ENCODE results near the gene CDKL2. TPM values are rescaled to one million over a fixed set of nuclear protein-coding genes. Genes with fewer than 3 reads are reported as not detected.

Gene CDKL2
- total RNA-seq, 2 donors from 2014 or later: 2.7 TPM; not detected in 1

DNA sequence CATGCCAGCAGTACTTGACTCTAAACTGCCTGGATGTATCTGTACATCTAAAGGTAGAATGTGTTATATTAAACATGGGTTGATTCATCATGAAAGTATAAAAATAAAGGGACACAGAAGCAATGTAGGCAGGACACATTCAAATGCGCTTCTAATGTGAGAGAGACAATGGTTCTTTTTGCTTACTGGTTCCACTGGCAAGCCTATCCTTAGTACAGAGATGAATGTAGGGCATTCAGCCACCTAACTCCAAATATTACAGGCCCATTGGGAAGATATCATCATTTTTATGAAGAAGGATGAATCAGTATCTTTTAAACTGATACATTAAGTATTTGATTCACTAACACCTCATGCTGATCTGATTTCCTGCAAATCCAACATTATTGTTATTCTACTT is 18.0 kb downstream of the CDKL2 start:
- no peaks in the 10 kb centered on the region for H3K9me3 ChIP-seq
- WGBS: 94% methylated on average over 1 of the region's 1 CpG
- H3K36me3 ChIP-seq: no peaks in the 10 kb centered on the region
- H3K27me3 ChIP-seq (replicated peaks; ENCODE audit: insufficient read depth): no peaks in the 10 kb centered on the region
- H3K4me1 ChIP-seq (replicated peaks): no peaks in the 10 kb centered on the region
- intact Hi-C loops (cut with DNase I): no loop called here
- H3K27ac ChIP-seq: no peak overlapping the region
- TF ChIP-seq POLR2A (IDR thresholded peaks at IDR 0.05): no peak
- TF ChIP-seq, protein P1, sequence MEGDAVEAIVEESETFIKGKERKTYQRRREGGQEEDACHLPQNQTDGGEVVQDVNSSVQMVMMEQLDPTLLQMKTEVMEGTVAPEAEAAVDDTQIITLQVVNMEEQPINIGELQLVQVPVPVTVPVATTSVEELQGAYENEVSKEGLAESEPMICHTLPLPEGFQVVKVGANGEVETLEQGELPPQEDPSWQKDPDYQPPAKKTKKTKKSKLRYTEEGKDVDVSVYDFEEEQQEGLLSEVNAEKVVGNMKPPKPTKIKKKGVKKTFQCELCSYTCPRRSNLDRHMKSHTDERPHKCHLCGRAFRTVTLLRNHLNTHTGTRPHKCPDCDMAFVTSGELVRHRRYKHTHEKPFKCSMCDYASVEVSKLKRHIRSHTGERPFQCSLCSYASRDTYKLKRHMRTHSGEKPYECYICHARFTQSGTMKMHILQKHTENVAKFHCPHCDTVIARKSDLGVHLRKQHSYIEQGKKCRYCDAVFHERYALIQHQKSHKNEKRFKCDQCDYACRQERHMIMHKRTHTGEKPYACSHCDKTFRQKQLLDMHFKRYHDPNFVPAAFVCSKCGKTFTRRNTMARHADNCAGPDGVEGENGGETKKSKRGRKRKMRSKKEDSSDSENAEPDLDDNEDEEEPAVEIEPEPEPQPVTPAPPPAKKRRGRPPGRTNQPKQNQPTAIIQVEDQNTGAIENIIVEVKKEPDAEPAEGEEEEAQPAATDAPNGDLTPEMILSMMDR (IDR thresholded peaks at IDR 0.05): no peak
- no peak for TF ChIP-seq POLR2AphosphoS5 (IDR thresholded peaks at IDR 0.05)
- DNase-seq (ENCODE audit: low spot score): no peak
- no peak overlapping the region for H3K4me3 ChIP-seq

DNA sequence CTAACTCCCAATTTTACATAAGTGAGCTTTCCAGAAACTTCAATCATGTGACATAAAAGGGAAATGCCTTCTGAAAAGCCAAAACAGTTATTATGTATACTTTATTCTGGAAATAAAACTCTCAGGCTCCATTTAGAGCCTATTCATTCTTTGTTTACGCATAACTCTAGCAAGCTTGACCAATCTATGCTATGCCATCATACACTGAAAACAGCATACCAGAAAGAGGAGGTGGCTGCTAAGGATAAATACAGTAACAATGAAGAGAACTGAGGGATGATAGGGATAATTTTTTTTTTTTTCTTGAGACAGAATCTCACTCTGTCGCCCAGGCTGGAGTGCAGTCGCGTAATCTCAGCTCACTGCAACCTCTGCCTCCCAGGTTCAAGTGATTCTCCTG is 24.4 kb downstream of the CDKL2 start:
- Histone ChIP-seq H3K9me3 (no peaks in the 10 kb centered on the region), H3K27me3 (replicated peaks; ENCODE audit: insufficient read depth) (no peaks in the 10 kb centered on the region), H3K27ac (no peak overlapping the region), H3K4me1 (replicated peaks) (no peaks in the 10 kb centered on the region), H3K4me3 (no peak overlapping the region), H3K36me3 (no peaks in the 10 kb centered on the region)
- DNase-seq (ENCODE audit: low spot score): no peak
- intact Hi-C loops (cut with DNase I): no loop called here
- TF ChIP-seq POLR2AphosphoS5 (IDR thresholded peaks at IDR 0.05): no peak
- TF ChIP-seq POLR2A (IDR thresholded peaks at IDR 0.05): no peak
- TF ChIP-seq, protein P1 (IDR thresholded peaks at IDR 0.05): no peak
- WGBS: 83% methylated on average over 4 of the region's 4 CpGs

- 91% methylated on average over 4 of the region's 4 CpGs for WGBS
- TF ChIP-seq POLR2AphosphoS5 (IDR thresholded peaks at IDR 0.05): no peak
- no peak for TF ChIP-seq POLR2A (IDR thresholded peaks at IDR 0.05)
- TF ChIP-seq, protein P1 (IDR thresholded peaks at IDR 0.05): no peak
These were observed 30.7 kb downstream of the CDKL2 start for GRCh38 chr4:75599647-75600046.

GRCh38 chr4:75598390-75598789 is 31.9 kb downstream of the CDKL2 start:
- no peak overlapping the region for H3K27ac ChIP-seq
- H3K4me3 ChIP-seq: no peak overlapping the region
- TF ChIP-seq, protein P1 (IDR thresholded peaks at IDR 0.05): no peak
- TF ChIP-seq POLR2A (IDR thresholded peaks at IDR 0.05) (no peak), POLR2AphosphoS5 (IDR thresholded peaks at IDR 0.05) (no peak)
- intact Hi-C loops (cut with DNase I): no loop called here
- DNase-seq (ENCODE audit: low spot score): no peak
- no peaks in the 10 kb centered on the region for H3K36me3 ChIP-seq
- WGBS: 82% methylated on average over 3 of the region's 3 CpGs
- H3K27me3 ChIP-seq (replicated peaks; ENCODE audit: insufficient read depth): no peaks in the 10 kb centered on the region
- no peaks in the 10 kb centered on the region for H3K9me3 ChIP-seq
- H3K4me1 ChIP-seq (replicated peaks): no peaks in the 10 kb centered on the region

More at GRCh38 chr4:75599647-75600046, 30.7 kb downstream of the CDKL2 start:
- H3K36me3 ChIP-seq: no peaks in the 10 kb centered on the region
- H3K27ac ChIP-seq: no peak overlapping the region
- no peaks in the 10 kb centered on the region for H3K27me3 ChIP-seq (replicated peaks; ENCODE audit: insufficient read depth)
- no peaks in the 10 kb centered on the region for H3K9me3 ChIP-seq
- no peak overlapping the region for H3K4me3 ChIP-seq
- H3K4me1 ChIP-seq (replicated peaks): no peaks in the 10 kb centered on the region
- DNase-seq (ENCODE audit: low spot score): no peak
- intact Hi-C loops (cut with DNase I): no loop called here

GRCh38 chr4:75596061-75596460 is 34.3 kb downstream of the CDKL2 start:
- 82% methylated on average over 3 of the region's 3 CpGs for WGBS
- Histone ChIP-seq H3K4me3 (no peak overlapping the region), H3K27me3 (replicated peaks; ENCODE audit: insufficient read depth) (no peaks in the 10 kb centered on the region), H3K9me3 (no peaks in the 10 kb centered on the region), H3K27ac (no peak overlapping the region), H3K36me3 (no peaks in the 10 kb centered on the region), H3K4me1 (replicated peaks) (no peaks in the 10 kb centered on the region)
- DNase-seq (ENCODE audit: low spot score): no peak
- intact Hi-C loops (cut with DNase I): no loop called here
- TF ChIP-seq POLR2A (IDR thresholded peaks at IDR 0.05): no peak
- no peak for TF ChIP-seq POLR2AphosphoS5 (IDR thresholded peaks at IDR 0.05)
- TF ChIP-seq, protein P1 (IDR thresholded peaks at IDR 0.05): no peak

Measured in prostate gland (tissue), 2 donors.